Measurements from ENCODE around the gene RPTOR.
A peak's percentile ranks its signal among the peaks of the same experiment; 100 is the strongest.

Gene RPTOR

GRCh38 chr17:80845863-80846671 lies 301.4 kb downstream of the RPTOR start:
- no peak for DNase-seq (ENCODE audit: low read depth in 3 of 3)

- no peak for DNase-seq (ENCODE audit: low read depth in 3 of 3)
Observed at GRCh38 chr17:80846932-80847331, 302.3 kb downstream of the RPTOR start.

DNA sequence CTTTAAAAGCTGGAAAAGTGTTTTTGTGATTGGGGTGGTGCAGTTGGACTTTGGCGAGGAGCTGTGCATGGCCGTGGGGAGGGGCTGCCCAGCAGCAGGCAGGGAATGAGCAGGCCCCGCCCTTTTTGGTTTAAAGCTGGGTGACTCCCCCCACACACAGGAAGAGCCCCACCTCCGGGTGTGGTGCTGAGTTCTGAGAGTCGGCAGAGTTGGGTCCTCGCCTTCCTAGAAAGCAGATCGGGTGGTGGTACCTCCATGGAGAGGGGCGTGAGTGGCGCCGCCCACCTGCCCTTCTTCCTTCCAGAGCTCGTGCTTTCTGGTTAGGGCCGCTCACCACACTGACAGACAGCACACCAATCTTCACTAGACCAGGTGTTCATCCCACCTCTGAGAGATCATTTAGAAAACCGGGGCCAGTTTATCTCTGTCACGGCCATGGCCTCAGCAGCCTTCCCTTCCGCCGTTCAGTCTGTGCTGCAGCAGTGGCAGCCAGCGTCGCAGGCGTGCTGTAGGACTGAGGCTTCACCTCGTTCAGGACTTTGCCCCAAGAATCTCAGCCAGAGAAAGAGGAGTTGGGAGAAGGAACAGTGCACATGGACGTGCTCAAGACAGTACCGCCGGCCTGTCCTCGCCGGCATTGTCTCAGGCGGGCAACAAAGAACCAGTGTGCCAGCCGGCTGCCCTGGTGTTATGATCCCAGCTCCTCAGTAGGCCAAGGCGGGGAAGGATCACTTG lies 303.0 kb downstream of the RPTOR start:
- peak in 1 of 3 donors; percentile 50 for DNase-seq (ENCODE audit: low read depth in 3 of 3)

DNA sequence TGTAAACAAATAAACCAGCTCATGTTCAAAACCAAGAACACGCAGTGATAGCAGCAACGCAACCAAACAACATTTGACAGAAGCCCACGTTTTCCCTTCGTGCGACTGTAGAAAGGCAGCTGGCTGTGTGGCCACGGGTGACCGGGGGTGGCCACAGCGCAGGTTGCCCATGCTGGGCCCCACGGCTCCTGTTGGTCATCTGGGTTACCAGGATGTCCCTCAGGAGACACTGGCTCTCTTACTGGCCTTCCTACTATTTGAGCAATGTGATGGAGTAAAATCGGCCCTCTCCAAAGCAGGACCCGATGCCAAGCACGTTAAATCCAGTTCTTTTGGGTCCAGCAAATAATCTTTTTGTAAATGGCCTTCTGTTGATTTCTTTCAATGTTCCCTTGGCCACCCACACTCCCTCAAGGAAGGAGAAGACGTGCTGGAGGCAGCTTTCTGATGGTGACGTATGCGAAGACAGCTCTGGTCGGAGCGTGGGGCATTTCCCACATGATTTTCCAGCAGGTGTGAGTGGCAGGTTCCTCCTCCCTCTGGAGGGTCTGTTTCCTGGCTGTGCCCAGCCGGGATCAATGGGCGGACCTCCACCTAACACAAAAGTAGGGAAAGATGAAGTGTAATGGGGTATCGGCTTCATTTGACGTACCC lies 303.9 kb downstream of the RPTOR start:
- no peak for DNase-seq (ENCODE audit: low read depth in 3 of 3)

GRCh38 chr17:80849119-80849518 lies 304.5 kb downstream of the RPTOR start:
- no peak for DNase-seq (ENCODE audit: low read depth in 3 of 3)

- no peak for DNase-seq (ENCODE audit: low read depth in 3 of 3)
Observed at GRCh38 chr17:80850109-80850508, 305.5 kb downstream of the RPTOR start.

DNA sequence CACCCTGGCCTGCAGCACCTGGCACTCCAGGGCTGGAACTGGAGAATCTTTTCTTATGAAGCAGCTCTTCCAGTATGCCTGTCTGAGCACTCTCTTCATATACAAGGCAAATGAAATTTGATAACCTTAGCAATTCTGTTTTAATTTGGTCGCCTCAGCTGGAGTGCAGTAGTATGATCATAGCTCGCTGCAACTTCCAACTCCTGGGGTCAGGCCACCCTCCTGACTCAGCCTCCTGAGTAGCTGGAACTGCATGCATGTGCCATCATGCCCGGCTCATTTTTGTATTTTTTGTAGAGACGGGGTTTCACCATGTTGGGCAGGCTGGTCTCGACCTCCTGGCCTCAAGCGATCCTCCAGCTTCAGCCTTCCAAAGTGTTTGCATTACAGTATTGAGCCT lies 306.2 kb downstream of the RPTOR start:
- DNase-seq (ENCODE audit: low read depth in 3 of 3), result no peak

GRCh38 chr17:80851277-80851925 lies 306.8 kb downstream of the RPTOR start:
- DNase-seq (ENCODE audit: low read depth in 3 of 3), result no peak

GRCh38 chr17:80852476-80853015 lies 307.9 kb downstream of the RPTOR start:
- no peak for DNase-seq (ENCODE audit: low read depth in 3 of 3)

DNA sequence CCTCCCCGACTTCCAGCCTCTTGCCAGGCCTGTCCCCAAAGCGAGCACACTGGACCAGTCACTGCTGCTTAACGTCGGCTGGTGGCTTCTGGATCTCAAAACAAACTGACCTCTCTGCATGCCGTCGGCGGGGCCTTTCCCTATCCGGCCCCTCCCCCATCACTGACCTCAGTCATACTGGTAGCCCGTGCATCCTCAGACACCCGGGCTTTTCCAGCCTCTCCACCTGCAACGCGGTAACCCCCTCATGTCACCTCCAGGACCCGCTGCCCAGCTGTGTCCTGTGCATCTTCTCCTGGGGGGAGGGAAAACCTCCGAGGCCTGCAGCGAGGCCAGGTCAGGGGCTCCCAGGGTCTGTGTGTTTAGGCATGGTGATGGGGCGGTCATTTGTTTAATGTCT lies 308.4 kb downstream of the RPTOR start:
- no peak for DNase-seq (ENCODE audit: low read depth in 3 of 3)

DNA sequence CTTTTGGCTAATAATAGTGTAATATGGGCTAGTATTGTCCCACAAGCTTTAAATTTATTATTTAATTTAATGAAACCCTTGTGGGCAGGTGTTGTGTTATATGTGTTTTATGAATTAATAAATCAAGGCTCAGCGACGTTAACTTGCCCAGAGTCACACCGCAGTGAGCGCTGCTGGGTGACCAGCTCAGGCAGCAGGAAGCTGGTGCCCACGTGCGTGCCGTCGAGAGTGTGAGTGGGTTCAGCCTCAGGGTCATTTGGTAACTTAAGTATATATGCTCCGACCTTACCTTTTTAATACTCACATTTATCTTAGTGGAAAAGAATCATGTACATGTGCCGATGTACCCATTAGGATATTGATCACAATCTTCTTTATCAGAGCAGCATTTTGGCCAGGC lies 309.6 kb downstream of the RPTOR start:
- no peak for DNase-seq (ENCODE audit: low read depth in 3 of 3)

DNA sequence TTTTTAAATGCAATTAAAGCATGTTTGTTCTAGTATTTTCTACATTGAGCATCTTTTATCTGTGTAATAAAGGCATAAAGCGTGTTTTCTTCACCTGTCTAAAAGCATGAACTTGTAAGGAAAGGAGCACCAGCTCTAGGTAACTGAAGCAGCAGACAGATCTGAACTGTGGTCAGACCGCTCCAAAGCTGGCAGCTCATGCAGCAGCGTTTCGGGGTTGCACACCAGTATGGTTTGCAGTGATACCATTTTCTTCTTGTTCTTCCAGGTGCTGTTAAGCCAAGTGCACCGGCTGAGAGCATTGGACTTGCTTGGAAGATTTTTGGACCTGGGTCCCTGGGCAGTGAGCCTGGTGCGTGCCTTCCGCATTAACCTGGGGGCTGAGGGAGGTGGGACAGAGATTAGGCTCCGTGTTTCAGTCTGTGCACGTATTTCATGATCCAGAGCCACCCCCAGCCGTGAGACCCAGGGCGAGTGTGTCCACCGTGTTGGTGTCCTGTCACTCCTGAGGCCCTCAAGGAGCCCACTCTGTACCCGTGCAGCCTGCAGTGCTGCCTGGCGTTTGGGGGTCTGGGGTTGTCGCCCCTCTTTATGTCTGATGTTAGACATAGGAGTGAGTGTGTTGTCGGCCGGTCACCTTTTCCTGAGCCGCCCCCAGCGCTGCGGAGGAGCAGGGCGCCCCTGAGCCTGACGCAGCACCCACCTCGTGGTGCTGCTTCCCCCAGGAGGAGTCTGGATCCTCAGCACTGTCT lies 310.7 kb downstream of the RPTOR start:
- DNase-seq (ENCODE audit: low read depth in 3 of 3), result no peak

DNA sequence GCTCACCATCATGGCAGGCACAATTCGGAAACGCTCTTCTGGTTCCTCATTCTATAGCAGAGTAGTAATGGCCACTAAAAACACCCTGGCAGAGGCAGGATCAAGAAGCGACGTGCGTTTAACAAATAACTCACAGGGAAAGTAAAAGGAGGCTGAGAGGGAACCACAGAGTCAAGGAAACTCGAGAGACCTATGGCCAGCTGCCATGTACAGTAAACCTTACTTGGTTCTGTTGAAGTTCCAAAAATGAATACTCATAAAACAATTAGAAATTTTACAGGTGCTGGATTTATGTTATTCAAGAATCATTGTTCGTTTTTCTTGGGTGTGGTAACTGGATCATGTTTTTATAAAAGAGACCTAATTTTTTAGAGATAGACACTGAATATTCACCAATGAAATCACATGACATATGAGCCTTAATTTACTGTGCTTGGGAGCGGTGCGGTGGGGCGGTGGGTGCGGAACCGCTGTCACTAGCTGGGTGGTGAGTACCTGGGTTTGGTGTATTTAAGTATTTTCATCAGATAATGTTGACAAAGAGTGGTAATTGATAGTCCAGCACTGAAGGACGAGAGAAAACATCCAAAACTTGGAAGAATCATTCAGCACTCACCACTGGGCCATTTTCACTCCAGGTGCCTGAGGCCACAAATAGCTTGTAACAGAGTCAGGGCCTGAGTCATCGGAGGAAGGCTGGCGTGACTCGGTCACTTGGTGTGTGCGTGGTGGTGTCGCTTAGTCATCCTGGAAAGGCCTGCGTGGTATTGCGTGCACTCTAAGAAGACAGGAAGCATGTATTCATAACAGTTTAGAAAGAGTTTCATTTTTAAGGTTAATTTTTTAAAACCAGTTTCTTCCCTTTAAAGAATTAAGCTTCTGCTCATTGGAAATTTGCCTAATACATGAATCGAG lies 311.6 kb downstream of the RPTOR start:
- peak; percentile 77 to 89 (median 81) for DNase-seq (ENCODE audit: low read depth in 3 of 3)

GRCh38 chr17:80856863-80857755 lies 312.5 kb downstream of the RPTOR start:
- no peak for DNase-seq (ENCODE audit: low read depth in 3 of 3)

GRCh38 chr17:80857756-80858171 lies 313.1 kb downstream of the RPTOR start:
- DNase-seq (ENCODE audit: low read depth in 3 of 3), result no peak

DNA sequence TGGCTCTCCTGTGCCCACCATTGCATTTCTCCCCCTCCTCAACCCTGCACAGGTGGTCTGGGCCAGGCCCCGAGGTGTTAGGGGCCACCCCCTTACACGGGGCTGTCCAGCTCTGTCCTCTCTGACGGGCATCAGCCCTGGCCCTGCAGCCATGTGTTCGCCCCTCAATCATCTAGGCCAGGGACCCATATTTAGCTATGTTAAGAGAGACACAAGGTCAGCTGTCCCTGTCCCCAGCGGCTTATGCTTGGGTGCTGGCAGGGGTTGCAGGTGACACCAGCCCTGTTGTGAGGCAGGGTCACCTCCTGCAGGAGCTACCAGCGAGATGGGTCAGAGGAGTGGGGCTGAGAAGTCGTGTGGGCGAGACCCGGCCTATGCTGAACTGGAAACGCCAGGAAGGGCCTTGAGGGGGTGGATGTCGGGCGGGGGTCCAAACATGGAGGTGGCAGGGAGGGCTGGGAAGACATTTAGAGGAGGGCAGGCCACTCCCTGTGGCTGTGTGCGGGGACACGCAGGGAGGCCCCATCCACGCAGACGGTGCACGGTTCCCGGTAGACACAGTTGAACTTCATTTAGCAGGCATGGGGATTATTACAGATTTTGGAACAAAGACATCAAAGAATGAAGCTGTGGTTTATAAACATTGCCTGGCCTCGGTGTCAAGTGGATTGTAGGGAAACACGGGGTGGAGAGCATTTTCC lies 313.8 kb downstream of the RPTOR start:
- DNase-seq (ENCODE audit: low read depth in 3 of 3), result no peak

GRCh38 chr17:80859002-80859941 lies 314.6 kb downstream of the RPTOR start:
- DNase-seq (ENCODE audit: low read depth in 3 of 3), result no peak
